SK-N-SH treated with all-trans-retinoic acid at 6 μM for 48 hours (cell line): Measurements from ENCODE around the gene THUMPD2.

ENCODE experiments used
- ARNTL ChIP-seq: fragments of 450-650 bp; formaldehyde crosslinking; IDR thresholded peaks from 2 replicates; pipeline ENCODE4 v1.5.0; 2020; ENCODE audit warnings: low read depth, mild to moderate bottlenecking, moderate library complexity, borderline replicate concordance
- CSRNP3 ChIP-seq: fragments of 250-450 bp; sonication (Bioruptor Pico); IDR thresholded peaks from 2 replicates; pipeline ENCODE4 v1.5.1; 2021; ENCODE audit warnings: mild to moderate bottlenecking, moderate library complexity
- GLIS3 ChIP-seq: fragments of 250-450 bp; sonication (Bioruptor Pico); IDR thresholded peaks from 2 replicates; pipeline ENCODE4 v1.5.0; 2020; ENCODE audit warnings: mild to moderate bottlenecking, moderate library complexity
- ISL1 ChIP-seq: fragments of 250-450 bp; sonication (Bioruptor Pico); IDR thresholded peaks from 2 replicates; pipeline ENCODE4 v2.1.2; 2022; ENCODE audit warnings: mild to moderate bottlenecking, moderate library complexity
- OSR1 ChIP-seq: fragments of 250-450 bp; sonication (Bioruptor Pico); IDR thresholded peaks from 2 replicates; pipeline ENCODE4 v1.8.0; 2022; ENCODE audit warnings: moderate library complexity, mild to moderate bottlenecking, inconsistent platforms
- PATZ1 ChIP-seq: fragments of 250-450 bp; sonication (Bioruptor Pico); IDR thresholded peaks from 2 replicates; pipeline ENCODE4 v1.8.0; 2020; ENCODE audit warnings: mild to moderate bottlenecking, moderate library complexity, borderline replicate concordance
- RARB ChIP-seq: fragments of 250-450 bp; sonication (Bioruptor Pico); IDR thresholded peaks from 2 replicates; pipeline ENCODE4 v1.8.0; 2021; ENCODE audit warnings: mild to moderate bottlenecking, moderate library complexity
- SNAI2 ChIP-seq: fragments of 250-450 bp; sonication (Bioruptor Pico); IDR thresholded peaks from 2 replicates; pipeline ENCODE4 v1.5.0; 2020; ENCODE audit warnings: mild to moderate bottlenecking, moderate library complexity
- ZC3H10 ChIP-seq: fragments of 250-450 bp; sonication (Bioruptor Pico); IDR thresholded peaks from 2 replicates; pipeline ENCODE4 v1.5.1; 2021; ENCODE audit warnings: mild to moderate bottlenecking, moderate library complexity
- ZFP30 ChIP-seq: fragments of 450-650 bp; formaldehyde crosslinking; IDR thresholded peaks from 2 replicates; pipeline ENCODE4 v1.5.0; 2022; ENCODE audit warnings: mild to moderate bottlenecking, moderate library complexity
- ZNF70 ChIP-seq: fragments of 450-650 bp; formaldehyde crosslinking; IDR thresholded peaks from 2 replicates; pipeline ENCODE4 v1.5.0; 2020; ENCODE audit warnings: mild to moderate bottlenecking, moderate library complexity
- ZNF8 ChIP-seq: fragments of 450-650 bp; formaldehyde crosslinking; IDR thresholded peaks from 2 replicates; pipeline ENCODE4 v1.5.0; 2020; ENCODE audit warnings: mild to moderate bottlenecking, moderate library complexity
- TF ChIP-seq, protein P1 (sequence below): fragments of 250-450 bp; sonication (Bioruptor Pico); IDR thresholded peaks from 2 replicates; pipeline ENCODE4 v1.5.1; 2020; ENCODE audit warnings: low read depth, mild to moderate bottlenecking, moderate library complexity
- TF ChIP-seq, protein P2 (sequence below): fragments of 250-450 bp; sonication (Bioruptor Pico); IDR thresholded peaks from 2 replicates; pipeline ENCODE4 v1.5.0; 2020; ENCODE audit warnings: mild to moderate bottlenecking, moderate library complexity

DNA sequence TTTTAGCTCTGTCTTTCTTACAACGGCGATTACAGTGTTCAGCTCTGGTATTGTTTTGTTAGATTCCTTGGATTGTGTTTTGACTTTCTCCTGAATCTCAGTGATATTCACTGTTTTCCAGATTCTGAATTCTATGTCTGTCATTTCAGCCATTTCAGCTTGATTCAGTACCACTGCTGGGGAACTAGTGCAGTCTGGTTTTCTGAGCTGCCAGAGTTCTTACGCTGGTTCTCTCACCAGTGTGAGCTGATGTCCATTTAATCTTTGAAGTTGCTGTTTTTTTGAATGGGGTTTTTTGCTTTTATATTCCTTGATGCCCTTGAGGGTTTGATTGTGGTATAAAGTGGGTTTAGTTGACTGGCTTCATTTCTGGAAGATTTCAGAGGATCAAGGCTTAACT is 37.4 kb upstream of the THUMPD2 start:
- TF ChIP-seq ISL1 (CRISPR knock-in tag) (no peak), ZFP30 (CRISPR knock-in tag) (no peak), ZNF70 (CRISPR knock-in tag) (no peak), OSR1 (CRISPR knock-in tag) (no peak), ZNF8 (CRISPR knock-in tag) (no peak), PATZ1 (CRISPR knock-in tag) (no peak), RARB (CRISPR knock-in tag) (no peak), ZC3H10 (no peak), SNAI2 (CRISPR knock-in tag) (no peak), ARNTL (CRISPR knock-in tag) (no peak), CSRNP3 (CRISPR knock-in tag) (no peak), GLIS3 (no peak)
- TF ChIP-seq, protein P1, sequence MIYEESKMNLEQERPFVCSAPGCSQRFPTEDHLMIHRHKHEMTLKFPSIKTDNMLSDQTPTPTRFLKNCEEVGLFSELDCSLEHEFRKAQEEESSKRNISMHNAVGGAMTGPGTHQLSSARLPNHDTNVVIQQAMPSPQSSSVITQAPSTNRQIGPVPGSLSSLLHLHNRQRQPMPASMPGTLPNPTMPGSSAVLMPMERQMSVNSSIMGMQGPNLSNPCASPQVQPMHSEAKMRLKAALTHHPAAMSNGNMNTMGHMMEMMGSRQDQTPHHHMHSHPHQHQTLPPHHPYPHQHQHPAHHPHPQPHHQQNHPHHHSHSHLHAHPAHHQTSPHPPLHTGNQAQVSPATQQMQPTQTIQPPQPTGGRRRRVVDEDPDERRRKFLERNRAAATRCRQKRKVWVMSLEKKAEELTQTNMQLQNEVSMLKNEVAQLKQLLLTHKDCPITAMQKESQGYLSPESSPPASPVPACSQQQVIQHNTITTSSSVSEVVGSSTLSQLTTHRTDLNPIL (CRISPR knock-in tag) = no peak
- TF ChIP-seq, protein P2, sequence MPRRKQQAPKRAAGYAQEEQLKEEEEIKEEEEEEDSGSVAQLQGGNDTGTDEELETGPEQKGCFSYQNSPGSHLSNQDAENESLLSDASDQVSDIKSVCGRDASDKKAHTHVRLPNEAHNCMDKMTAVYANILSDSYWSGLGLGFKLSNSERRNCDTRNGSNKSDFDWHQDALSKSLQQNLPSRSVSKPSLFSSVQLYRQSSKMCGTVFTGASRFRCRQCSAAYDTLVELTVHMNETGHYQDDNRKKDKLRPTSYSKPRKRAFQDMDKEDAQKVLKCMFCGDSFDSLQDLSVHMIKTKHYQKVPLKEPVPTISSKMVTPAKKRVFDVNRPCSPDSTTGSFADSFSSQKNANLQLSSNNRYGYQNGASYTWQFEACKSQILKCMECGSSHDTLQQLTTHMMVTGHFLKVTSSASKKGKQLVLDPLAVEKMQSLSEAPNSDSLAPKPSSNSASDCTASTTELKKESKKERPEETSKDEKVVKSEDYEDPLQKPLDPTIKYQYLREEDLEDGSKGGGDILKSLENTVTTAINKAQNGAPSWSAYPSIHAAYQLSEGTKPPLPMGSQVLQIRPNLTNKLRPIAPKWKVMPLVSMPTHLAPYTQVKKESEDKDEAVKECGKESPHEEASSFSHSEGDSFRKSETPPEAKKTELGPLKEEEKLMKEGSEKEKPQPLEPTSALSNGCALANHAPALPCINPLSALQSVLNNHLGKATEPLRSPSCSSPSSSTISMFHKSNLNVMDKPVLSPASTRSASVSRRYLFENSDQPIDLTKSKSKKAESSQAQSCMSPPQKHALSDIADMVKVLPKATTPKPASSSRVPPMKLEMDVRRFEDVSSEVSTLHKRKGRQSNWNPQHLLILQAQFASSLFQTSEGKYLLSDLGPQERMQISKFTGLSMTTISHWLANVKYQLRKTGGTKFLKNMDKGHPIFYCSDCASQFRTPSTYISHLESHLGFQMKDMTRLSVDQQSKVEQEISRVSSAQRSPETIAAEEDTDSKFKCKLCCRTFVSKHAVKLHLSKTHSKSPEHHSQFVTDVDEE (CRISPR knock-in tag) = no peak
